GM18861 (cell line): Measurements from ENCODE around the gene XAGE2.

Source experiments
- ATAC-seq: cut with Tn5 transposase; IDR thresholded peaks from one replicate; pipeline ENCODE4 v1.9.1; 2021; ENCODE audit not compliant: unreplicated experiment

Gene XAGE2

DNA sequence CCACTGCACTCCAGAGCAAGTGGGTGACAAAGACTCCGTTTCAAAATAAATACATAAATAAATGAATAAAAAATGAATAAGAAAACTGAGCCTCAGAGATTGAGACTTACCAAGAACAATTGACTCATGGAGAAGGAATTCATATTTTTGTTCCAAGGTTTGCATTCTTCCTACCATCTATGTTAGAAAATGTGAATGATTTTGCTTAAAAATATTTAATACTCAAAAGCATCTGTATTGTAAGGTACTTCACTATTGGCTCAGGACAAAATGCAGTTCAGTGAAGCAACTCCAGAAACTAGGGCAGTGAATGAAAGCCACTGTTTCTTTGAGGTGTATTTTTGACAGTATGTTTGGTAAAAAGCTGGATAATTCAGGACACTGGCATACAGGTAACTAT is 54.1 kb downstream of the XAGE2 start:
- no peak for ATAC-seq

DNA sequence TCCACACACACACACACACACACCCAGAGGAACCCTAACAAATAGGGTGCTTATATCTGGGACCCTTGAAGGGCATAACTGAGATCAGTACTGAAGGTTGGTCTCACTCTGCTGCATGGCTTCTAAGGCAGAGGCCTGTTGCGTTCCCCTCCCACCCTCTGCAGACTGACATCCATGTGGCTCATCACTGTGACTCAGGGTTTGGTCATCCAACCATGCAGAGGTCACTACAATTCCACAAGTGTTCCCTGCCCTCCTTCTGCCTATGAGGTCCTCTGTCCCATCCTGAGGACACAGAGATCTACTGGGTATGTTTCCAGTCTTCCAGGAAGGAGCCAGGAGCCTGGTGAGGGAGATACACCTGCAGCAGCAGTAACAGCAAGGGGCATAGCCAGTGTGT is 55.8 kb downstream of the XAGE2 start:
- no peak for ATAC-seq
